Lower leg skin (tissue), 4 donors: ENCODE measurements around the gene SKOR2. TPM values are rescaled to one million over a fixed set of nuclear protein-coding genes. Genes with fewer than 3 reads are reported as not detected.

ENCODE experiments used
- DNase-seq, 2 donors: peaks; one replicate each; pipeline ENCODE4 v3.0.0-alpha.2; 2019; ENCODE audit warnings: low spot score in 2 of 2
- H3K4me3 ChIP-seq: fragments of 200-600 bp; sonication (generic); 2 replicates; pipeline ENCODE4 v1.5.1; 2017; ENCODE audit warnings: mild to moderate bottlenecking, low read depth; ENCODE audit not compliant: poor library complexity, severe bottlenecking
- POLR2A ChIP-seq, 2 donors: fragments of 450-650 bp; IDR thresholded peaks; one replicate each; pipeline ENCODE4 v1.6.1; 2016 to 2017; ENCODE audit warnings: antibody characterized with exemption in 2 of 2, mild to moderate bottlenecking in 1 of 2, moderate library complexity in 1 of 2
- WGBS, 2 donors: methylation state at CpG; one replicate each; pipeline ENCODE4 v1.1.5; 2018; 5-methylcytosine and 5-hydroxymethylcytosine counted together
- intact Hi-C: fragments of 100-400 bp; cut with DNase I; formaldehyde crosslinking; loops from one replicate; pipeline ENCODE4 v1.15.0; 2023; ENCODE audit warnings: low total_unique reads
- total RNA-seq, 4 donors: library from RNA; depleted of rRNA; stranded (reverse); fragments of >200 nt; gene quantifications; one replicate each; pipeline ENCODE4 v1.1.0, GENCODE V29; 2016
- TF ChIP-seq, protein P1 (sequence below), 3 donors: fragments of 450-650 bp; IDR thresholded peaks; one replicate each; pipeline ENCODE4 v1.5.1; 2016; ENCODE audit warnings: antibody characterized with exemption in 3 of 3, mild to moderate bottlenecking in 3 of 3, moderate library complexity in 2 of 3

SKOR2 gene, protein sequence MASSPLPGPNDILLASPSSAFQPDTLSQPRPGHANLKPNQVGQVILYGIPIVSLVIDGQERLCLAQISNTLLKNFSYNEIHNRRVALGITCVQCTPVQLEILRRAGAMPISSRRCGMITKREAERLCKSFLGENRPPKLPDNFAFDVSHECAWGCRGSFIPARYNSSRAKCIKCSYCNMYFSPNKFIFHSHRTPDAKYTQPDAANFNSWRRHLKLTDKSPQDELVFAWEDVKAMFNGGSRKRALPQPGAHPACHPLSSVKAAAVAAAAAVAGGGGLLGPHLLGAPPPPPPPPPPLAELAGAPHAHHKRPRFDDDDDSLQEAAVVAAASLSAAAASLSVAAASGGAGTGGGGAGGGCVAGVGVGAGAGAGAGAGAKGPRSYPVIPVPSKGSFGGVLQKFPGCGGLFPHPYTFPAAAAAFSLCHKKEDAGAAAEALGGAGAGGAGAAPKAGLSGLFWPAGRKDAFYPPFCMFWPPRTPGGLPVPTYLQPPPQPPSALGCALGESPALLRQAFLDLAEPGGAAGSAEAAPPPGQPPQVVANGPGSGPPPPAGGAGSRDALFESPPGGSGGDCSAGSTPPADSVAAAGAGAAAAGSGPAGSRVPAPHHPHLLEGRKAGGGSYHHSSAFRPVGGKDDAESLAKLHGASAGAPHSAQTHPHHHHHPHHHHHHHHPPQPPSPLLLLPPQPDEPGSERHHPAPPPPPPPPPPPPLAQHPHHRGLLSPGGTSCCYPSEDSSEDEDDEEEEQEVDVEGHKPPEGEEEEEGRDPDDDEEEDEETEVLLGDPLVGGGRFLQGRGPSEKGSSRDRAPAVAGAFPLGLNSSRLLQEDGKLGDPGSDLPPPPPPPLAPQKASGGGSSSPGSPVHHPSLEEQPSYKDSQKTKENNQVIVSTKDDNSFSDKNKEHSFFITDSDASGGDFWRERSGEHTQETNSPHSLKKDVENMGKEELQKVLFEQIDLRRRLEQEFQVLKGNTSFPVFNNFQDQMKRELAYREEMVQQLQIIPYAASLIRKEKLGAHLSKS
- not detected for total RNA-seq

DNA sequence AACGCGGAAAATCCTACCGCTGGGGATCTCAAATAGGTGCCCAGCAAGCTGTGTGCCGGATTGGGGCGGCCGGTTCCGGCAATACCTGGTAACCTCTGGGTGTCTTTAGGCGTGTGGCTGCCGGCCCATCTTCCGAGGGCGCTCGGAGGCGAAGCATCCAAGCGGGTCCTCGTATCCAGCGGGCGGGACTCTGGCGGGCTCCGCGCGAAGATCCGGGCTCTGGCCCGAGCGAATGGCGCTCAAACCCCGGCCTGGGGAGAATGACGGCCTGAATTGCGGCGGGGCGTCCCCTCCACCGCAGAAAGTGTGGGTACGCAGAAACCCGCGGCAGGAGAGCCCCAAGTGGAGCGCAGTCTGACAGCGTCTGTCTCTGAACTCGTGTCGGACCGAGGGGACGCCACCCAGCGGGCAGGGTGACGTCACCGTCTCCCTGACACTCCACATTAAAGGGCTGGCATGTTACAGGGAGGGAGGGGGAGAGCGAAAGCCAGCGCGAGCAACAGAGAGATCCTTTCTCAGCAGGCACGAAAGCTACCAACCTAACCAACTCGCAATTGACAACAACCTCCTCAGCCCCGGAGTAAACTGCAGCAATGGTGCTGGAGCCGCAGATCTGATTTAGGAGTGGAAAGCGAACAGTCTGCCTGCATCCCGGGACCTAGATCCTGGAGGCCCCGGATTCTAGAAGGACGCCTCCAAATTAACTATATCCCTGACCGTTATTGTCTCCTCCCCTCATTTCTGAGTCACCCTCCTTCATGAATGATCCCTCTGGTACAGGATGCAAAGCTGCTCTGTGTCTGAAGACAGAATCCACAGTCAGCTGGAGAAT, at the start of gene SKOR2:
Gene SKOR2, minus strand, starts transcription at position 372 of the 832 bp plus-strand sequence. CDS start 2,477 bp downstream, outside the sequence.
- intact Hi-C loops, result no loop called here
- TF ChIP-seq, protein P1, sequence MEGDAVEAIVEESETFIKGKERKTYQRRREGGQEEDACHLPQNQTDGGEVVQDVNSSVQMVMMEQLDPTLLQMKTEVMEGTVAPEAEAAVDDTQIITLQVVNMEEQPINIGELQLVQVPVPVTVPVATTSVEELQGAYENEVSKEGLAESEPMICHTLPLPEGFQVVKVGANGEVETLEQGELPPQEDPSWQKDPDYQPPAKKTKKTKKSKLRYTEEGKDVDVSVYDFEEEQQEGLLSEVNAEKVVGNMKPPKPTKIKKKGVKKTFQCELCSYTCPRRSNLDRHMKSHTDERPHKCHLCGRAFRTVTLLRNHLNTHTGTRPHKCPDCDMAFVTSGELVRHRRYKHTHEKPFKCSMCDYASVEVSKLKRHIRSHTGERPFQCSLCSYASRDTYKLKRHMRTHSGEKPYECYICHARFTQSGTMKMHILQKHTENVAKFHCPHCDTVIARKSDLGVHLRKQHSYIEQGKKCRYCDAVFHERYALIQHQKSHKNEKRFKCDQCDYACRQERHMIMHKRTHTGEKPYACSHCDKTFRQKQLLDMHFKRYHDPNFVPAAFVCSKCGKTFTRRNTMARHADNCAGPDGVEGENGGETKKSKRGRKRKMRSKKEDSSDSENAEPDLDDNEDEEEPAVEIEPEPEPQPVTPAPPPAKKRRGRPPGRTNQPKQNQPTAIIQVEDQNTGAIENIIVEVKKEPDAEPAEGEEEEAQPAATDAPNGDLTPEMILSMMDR (IDR thresholded peaks at IDR 0.05), result no peak
- no peak for TF ChIP-seq POLR2A (IDR thresholded peaks at IDR 0.05)
- DNase-seq, result no peak
- no peak within 1 kb of the TSS for H3K4me3 ChIP-seq
- WGBS, 2 donors, result 4% methylated on average over 52 to 54 of the region's 55 CpGs

DNA sequence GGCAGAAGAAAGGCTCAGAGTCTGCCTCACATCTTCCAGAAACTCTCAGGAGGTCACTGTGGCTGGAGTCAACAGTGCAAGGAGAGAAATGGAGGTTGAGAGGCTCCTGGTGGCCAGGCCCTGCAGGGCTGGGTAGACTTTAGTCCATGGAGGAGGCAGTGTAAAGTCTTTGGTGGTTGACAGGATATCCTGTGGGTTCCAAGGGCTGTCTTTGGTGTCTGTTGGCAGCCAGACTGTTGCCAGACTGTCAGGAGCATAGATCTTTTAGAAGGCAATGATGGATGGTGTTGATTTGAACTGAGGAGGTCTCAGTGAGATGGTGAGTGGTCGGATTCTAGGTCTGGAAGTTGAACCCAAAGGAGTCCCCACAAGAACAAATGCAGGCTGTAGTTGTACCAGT, 45.0 kb upstream of the SKOR2 start:
- 52 to 75% methylated on average over 1 of the region's 1 CpG for WGBS, 2 donors
- TF ChIP-seq POLR2A (IDR thresholded peaks at IDR 0.05), result no peak
- TF ChIP-seq, protein P1 (IDR thresholded peaks at IDR 0.05), result no peak
- intact Hi-C loops, result no loop called here
- H3K4me3 ChIP-seq, result no peak overlapping the region
- DNase-seq, result no peak

DNA sequence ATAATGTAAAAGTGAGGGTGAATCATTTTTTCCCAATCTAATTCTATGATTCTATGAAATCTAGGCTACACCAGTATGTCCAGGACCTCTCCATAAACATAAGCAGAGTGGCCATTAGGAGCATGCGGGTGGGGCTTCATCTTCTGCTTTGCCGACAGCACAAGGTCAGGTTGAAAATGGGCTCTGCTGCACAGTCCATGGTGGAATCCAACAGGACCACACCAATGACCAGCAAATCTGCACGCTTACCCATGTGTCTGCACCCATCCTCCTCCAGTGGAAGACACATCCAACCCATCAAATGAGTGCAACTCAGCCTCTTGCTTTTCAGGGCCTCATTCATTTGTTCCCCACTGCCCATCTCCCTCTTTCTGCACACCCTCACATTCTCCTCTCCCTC, 43.3 kb upstream of the SKOR2 start:
- DNase-seq, result no peak
- TF ChIP-seq, protein P1 (IDR thresholded peaks at IDR 0.05), result no peak
- TF ChIP-seq POLR2A (IDR thresholded peaks at IDR 0.05), result no peak
- intact Hi-C loops, result no loop called here
- no peak overlapping the region for H3K4me3 ChIP-seq
- WGBS, 2 donors, result 84 to 96% methylated on average over 3 of the region's 3 CpGs

DNA sequence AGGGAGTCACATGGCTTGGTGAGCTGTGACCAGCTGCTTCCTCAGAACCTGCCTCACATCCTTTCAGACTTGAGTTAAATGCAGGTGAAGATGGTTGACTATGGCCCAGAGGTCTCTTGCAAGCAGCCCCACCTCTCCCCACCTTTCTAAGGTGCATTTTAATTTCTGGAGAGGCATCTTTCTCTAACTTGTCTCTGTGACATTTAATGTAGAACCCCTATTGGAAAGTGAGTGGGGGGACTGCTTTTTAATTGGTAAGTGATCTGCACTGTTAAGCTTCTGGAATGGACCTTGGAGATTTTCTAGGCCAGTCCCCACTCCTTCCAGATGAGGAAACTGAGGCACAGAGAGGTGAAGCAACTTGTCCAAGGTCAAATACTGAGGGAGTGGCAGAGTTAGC, 37.3 kb upstream of the SKOR2 start:
- no peak overlapping the region for H3K4me3 ChIP-seq
- TF ChIP-seq, protein P1 (IDR thresholded peaks at IDR 0.05), result no peak
- TF ChIP-seq POLR2A (IDR thresholded peaks at IDR 0.05), result no peak
- intact Hi-C loops, result loop anchor here (10.0 kb wide), 1 partner anchor 1076 kb away; no protein-coding TSS in a partner anchor
- DNase-seq, result no peak

DNA sequence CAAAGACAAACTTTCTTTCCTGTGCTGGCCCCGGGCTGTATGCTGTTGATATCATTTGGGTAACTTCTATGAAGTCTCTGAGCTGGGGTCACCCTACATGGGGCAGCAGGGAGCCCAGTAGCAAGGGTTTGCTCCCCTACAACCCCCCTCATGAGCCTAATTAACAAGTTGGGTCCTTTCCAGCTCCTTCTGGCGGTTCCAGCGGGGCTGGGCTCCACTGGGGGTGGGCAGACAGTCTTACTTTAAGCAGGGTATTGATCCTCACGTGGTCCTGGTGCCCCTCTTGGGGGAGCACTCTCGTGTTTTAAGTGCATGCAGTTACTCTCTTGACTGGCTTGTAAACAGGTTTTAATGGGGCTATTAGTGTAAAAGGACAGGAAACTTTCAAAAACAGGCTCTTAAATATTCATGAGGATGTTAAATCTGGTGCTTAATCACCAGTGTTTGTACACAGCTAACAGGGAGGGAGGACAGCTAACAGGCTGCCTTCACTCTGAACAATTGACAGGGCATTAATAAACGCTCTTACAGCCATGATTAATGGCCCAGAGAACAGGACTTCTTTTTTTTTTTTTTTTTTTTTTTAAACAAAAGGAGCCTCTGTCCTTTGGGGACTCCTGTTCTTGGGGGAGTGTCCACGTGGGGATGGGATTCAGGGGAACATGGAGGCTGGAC, 36.6 kb upstream of the SKOR2 start:
- no peak overlapping the region for H3K4me3 ChIP-seq
- intact Hi-C loops, result loop anchor here (10.0 kb wide), 1 partner anchor 1077 kb away; no protein-coding TSS in a partner anchor
- 30 to 41% methylated on average over 7 of the region's 7 CpGs for WGBS, 2 donors
- DNase-seq, result no peak
- no peak for TF ChIP-seq POLR2A (IDR thresholded peaks at IDR 0.05)
